Endothelial cell of umbilical vein (primary cell): ENCODE measurements around the gene MYO1B.

ENCODE experiments used
- EZH2 ChIP-seq: IDR thresholded peaks from 2 replicates; pipeline ENCODE4 v1.6.1; 2012; ENCODE audit warnings: borderline replicate concordance, low read depth, mild to moderate bottlenecking, moderate library complexity, low read length, inconsistent platforms; ENCODE audit not compliant: severe bottlenecking
- POLR2A ChIP-seq: IDR thresholded peaks from 2 replicates; pipeline ENCODE4 v1.6.1; 2012; ENCODE audit warnings: low read depth, mild to moderate bottlenecking, control low read depth, low read length
- POLR2AphosphoS5 ChIP-seq: IDR thresholded peaks from 2 replicates; pipeline ENCODE4 v1.6.1; 2012; ENCODE audit warnings: low read depth, mild to moderate bottlenecking, control low read depth, low read length, moderate library complexity; ENCODE audit not compliant: insufficient read depth
- TF ChIP-seq, protein P1 (sequence below), 2 donors: IDR thresholded peaks; 1 replicate in 1 of 2; 2 replicates in 1 of 2; pipeline ENCODE4 v1.5.1; 2011; ENCODE audit warnings: low read length in 2 of 2, mild to moderate bottlenecking in 2 of 2, moderate library complexity in 2 of 2, control low read depth in 1 of 2, inconsistent platforms in 1 of 2, low read depth in 1 of 2; ENCODE audit not compliant: insufficient read depth in 1 of 2; ENCODE audit errors: extremely low read depth in 1 of 2
- TF ChIP-seq, protein P2 (sequence below): IDR thresholded peaks from 2 replicates; pipeline ENCODE4 v1.6.1; 2011; ENCODE audit not compliant: insufficient read depth, insufficient read length

DNA sequence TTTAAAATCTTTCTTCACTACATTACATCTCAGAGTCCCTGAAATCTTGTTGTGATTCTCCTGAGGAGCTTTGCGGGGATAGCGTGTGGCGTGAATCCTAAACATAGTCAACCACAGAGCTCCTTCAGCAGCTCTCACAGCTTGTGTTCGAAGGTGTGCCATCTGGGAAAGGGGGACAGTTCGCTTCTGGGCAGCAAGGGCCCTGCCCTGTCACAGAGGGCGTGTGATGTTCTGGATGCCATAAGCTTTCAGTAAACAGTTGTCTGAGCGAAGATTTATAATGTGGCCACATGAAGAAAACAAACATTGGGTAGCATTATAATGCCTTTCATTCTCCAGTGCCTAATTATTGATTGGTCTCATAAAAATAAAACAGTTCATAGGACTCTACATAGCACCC, 172.5 kb downstream of the MYO1B start:
- TF ChIP-seq, protein P1, sequence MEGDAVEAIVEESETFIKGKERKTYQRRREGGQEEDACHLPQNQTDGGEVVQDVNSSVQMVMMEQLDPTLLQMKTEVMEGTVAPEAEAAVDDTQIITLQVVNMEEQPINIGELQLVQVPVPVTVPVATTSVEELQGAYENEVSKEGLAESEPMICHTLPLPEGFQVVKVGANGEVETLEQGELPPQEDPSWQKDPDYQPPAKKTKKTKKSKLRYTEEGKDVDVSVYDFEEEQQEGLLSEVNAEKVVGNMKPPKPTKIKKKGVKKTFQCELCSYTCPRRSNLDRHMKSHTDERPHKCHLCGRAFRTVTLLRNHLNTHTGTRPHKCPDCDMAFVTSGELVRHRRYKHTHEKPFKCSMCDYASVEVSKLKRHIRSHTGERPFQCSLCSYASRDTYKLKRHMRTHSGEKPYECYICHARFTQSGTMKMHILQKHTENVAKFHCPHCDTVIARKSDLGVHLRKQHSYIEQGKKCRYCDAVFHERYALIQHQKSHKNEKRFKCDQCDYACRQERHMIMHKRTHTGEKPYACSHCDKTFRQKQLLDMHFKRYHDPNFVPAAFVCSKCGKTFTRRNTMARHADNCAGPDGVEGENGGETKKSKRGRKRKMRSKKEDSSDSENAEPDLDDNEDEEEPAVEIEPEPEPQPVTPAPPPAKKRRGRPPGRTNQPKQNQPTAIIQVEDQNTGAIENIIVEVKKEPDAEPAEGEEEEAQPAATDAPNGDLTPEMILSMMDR (IDR thresholded peaks at IDR 0.05; ENCODE audit: extremely low read depth in 1 of 2, insufficient read depth in 1 of 2, low read depth in 1 of 2, low read length in 2 of 2) = no peak
- TF ChIP-seq EZH2 (no peak), POLR2AphosphoS5 (no peak), POLR2A (no peak)
- TF ChIP-seq, protein P2, sequence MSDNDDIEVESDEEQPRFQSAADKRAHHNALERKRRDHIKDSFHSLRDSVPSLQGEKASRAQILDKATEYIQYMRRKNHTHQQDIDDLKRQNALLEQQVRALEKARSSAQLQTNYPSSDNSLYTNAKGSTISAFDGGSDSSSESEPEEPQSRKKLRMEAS = no peak
